T-cell (primary cell): Measurements from ENCODE around the gene SH3RF2. TPM values are rescaled to one million over a fixed set of nuclear protein-coding genes. Genes with fewer than 3 reads are reported as not detected.

Experiments
- ATAC-seq, 4 experiments: fragments of 200-7000 bp in 3 of 4; fragments of 150-1000 bp in 1 of 4; cut with Tn5 transposase; replicated peaks in 1 of 4; 1 replicate in 3 of 4; 2 replicates in 1 of 4; pipeline ENCODE4 v1.10.0; 2021; ENCODE audit warnings: moderate library complexity in 3 of 4, mild to moderate bottlenecking in 2 of 4, moderate number of reproducible peaks in 1 of 4
- CTCF ChIA-PET, 2 donors: fragments of 300-600 bp; sonication (Branson Sonifier 250); formaldehyde crosslinking; loops; one replicate each; lab custom pipeline; 2022; ENCODE audit warnings: antibody characterized with exemption in 2 of 2; lab: Charles Lee
- POLR2A ChIA-PET, 2 donors: fragments of 300-600 bp; sonication (Branson Sonifier 250); formaldehyde crosslinking; loops; one replicate each; lab custom pipeline; 2022; ENCODE audit warnings: antibody characterized with exemption in 2 of 2; lab: Charles Lee
- DNase-seq, 35 experiments: peaks; one replicate each; pipeline versions ENCODE4 v3.0.0 to v3.0.0-alpha.2; 2013 to 2023
- H3K27ac ChIP-seq: one replicate; pipeline ENCODE4 v1.5.1; 2013; ENCODE audit warnings: low read length
- H3K27me3 ChIP-seq, 2 experiments: replicated peaks in 1 of 2; 1 replicate in 1 of 2; 2 replicates in 1 of 2; pipeline versions ENCODE4 v1.6.1 to v1.7.0; 2013; ENCODE audit warnings: low read length in 1 of 2, mixed read lengths in 1 of 2; ENCODE audit not compliant: control insufficient read depth in 2 of 2, insufficient read depth in 2 of 2; ENCODE audit errors: extremely low read depth in 1 of 2
- H3K36me3 ChIP-seq, 2 donors: 1 replicate in 1 of 2; 2 replicates in 1 of 2; pipeline versions ENCODE4 v1.6.1 to v1.7.0; 2013; ENCODE audit warnings: low read length in 1 of 2; ENCODE audit not compliant: control insufficient read depth in 2 of 2, insufficient read depth in 1 of 2; ENCODE audit errors: extremely low read depth in 1 of 2
- H3K4me1 ChIP-seq, 2 experiments: 1 replicate in 1 of 2; 2 replicates in 1 of 2; pipeline versions ENCODE4 v1.6.1 to v1.7.0; 2013; ENCODE audit warnings: low read length in 2 of 2, mixed read lengths in 1 of 2; ENCODE audit not compliant: insufficient read depth in 2 of 2, control insufficient read depth in 1 of 2; ENCODE audit errors: extremely low read depth in 1 of 2
- H3K4me3 ChIP-seq, 2 donors: 1 replicate in 1 of 2; 2 replicates in 1 of 2; pipeline versions ENCODE4 v1.5.1 to v1.7.0; 2013; ENCODE audit warnings: mild to moderate bottlenecking in 2 of 2, low read length in 1 of 2, moderate library complexity in 1 of 2; ENCODE audit not compliant: control insufficient read depth in 1 of 2; ENCODE audit errors: extremely low read depth in 1 of 2
- H3K9me3 ChIP-seq: 2 replicates; pipeline ENCODE4 v1.7.0; 2013
- H3K27ac Mint-ChIP-seq, 2 donors: one replicate each; pipeline ENCODE4 v1.8.0; 2020 to 2021; ENCODE audit warnings: mild to moderate bottlenecking in 2 of 2, mixed read lengths in 2 of 2
- H3K27me3 Mint-ChIP-seq, 2 donors: one replicate each; pipeline ENCODE4 v1.8.0; 2021 to 2022; ENCODE audit warnings: mixed read lengths in 2 of 2
- H3K36me3 Mint-ChIP-seq: one replicate; pipeline ENCODE4 v1.8.0; 2021; ENCODE audit warnings: mixed read lengths
- H3K4me1 Mint-ChIP-seq, 3 donors: one replicate each; pipeline ENCODE4 v1.8.0; 2020 to 2022; ENCODE audit warnings: mixed read lengths in 3 of 3, mild to moderate bottlenecking in 1 of 3
- H3K4me3 Mint-ChIP-seq, 3 donors: one replicate each; pipeline ENCODE4 v1.8.0; 2020 to 2022; ENCODE audit warnings: mild to moderate bottlenecking in 3 of 3, mixed read lengths in 3 of 3, moderate library complexity in 3 of 3
- H3K9me3 Mint-ChIP-seq, 3 donors: one replicate each; pipeline ENCODE4 v1.8.0; 2020 to 2022; ENCODE audit warnings: mixed read lengths in 3 of 3
- WGBS: methylation state at CpG from one replicate; pipeline ENCODE4 v1.1.5; 2013; ENCODE audit warnings: missing lambda C conversion rate; ENCODE audit not compliant: insufficient coverage; 5-methylcytosine and 5-hydroxymethylcytosine counted together
- total RNA-seq, 35 experiments: library from RNA in 6 of 35; stranded (reverse) in 6 of 35; fragments of 120-200 nt in 1 of 35; gene quantifications; one replicate each; pipeline versions ENCODE4 v1.2.1 to v1.2.4 and lab custom pipeline; 2013 to 2026

Gene SH3RF2
- total RNA-seq, 5 donors from 2014 or later (not counting 1 experiment from before 2014, with no cell fraction given) = 0.26 to 0.75 (median 0.37) TPM; not detected in 1

GRCh38 chr5:145924849-145925248 is 11.5 kb upstream of the SH3RF2 start:
- ChIA-PET CTCF (interaction anchor here in 1 of 2 donors (1.0 kb wide), 1 partner anchor 10 kb away, joined by 3 read pairs; no protein-coding TSS in a partner anchor), POLR2A (no interaction called here)
- Histone ChIP-seq H3K4me1 (no peaks in the 10 kb centered on the region), H3K9me3 (no peaks in the 10 kb centered on the region), H3K27ac (no peak overlapping the region), H3K36me3 (no peaks in the 10 kb centered on the region), H3K27me3 (no peaks in the 10 kb centered on the region), H3K4me3 (no peak overlapping the region)
- 60% methylated on average over 1 of the region's 1 CpG for WGBS
- Mint-ChIP-seq H3K27ac (no peak overlapping the region), H3K9me3 (peaks cover 0 to 3% (median 0%) of the 10 kb centered on the region in 3 donors), H3K4me3 (no peak overlapping the region), H3K27me3 (peaks cover 1 to 4% of the 10 kb centered on the region in 2 donors), H3K36me3 (no peaks in the 10 kb centered on the region), H3K4me1 (no peaks in the 10 kb centered on the region)
- no peak for DNase-seq
- no peak for ATAC-seq

DNA sequence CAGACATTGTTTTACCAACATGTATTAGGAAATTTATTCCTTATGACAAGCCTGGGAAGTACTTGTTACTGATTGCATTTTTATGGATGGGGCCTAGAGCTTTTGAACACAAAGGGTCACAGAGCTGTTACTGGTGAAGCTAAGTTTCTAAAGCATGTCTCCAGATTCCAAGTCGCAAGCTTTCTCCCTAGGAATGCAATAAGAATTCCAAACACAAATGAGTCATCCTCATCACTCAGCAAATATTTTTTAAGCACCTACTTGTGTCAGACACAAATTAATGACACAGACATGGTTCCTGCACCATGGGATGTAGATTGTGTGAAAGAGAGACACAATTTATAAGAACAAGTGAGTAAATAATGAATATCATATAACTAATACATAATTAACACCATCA is 11.0 kb upstream of the SH3RF2 start:
- Mint-ChIP-seq H3K9me3 (peaks cover 0 to 1% (median 0%) of the 10 kb centered on the region in 3 donors), H3K4me1 (no peaks in the 10 kb centered on the region), H3K4me3 (no peak overlapping the region), H3K27me3 (peaks cover 1 to 4% of the 10 kb centered on the region in 2 donors), H3K36me3 (no peaks in the 10 kb centered on the region), H3K27ac (no peak overlapping the region)
- ATAC-seq = no peak
- Histone ChIP-seq H3K4me1 (no peaks in the 10 kb centered on the region), H3K27ac (no peak overlapping the region), H3K4me3 (no peak overlapping the region), H3K27me3 (no peaks in the 10 kb centered on the region), H3K9me3 (no peaks in the 10 kb centered on the region), H3K36me3 (no peaks in the 10 kb centered on the region)
- WGBS = no CpG with 5 or more reads among the region's 1 CpG
- POLR2A ChIA-PET = no interaction called here
- CTCF ChIA-PET = interaction anchor here in 1 of 2 donors (1.0 kb wide), 1 partner anchor 10 kb away, joined by 3 read pairs; no protein-coding TSS in a partner anchor
- no peak for DNase-seq

DNA sequence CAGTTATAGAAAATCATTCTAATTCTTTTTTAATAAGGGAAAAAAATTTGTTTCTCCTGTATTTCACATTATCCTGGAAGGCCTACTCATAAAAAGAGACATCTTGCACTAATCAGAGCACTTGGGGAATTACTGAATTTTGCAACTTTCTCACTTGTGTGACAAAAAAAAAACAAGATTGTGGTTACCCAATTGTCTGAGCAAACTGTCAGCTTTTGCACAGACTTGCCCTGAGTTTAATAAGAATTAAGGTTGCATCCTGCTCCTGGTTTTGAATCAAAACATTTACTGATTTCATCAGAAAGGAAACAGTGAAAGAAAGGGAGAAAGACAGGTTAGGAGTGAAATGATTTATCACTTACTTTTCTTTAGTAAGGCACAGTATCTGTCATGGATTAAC is 10.6 kb upstream of the SH3RF2 start:
- POLR2A ChIA-PET = no interaction called here
- no peaks in the 10 kb centered on the region for H3K9me3 Mint-ChIP-seq
- DNase-seq (no peak), ATAC-seq (no peak)
- Histone ChIP-seq H3K36me3 (no peaks in the 10 kb centered on the region), H3K4me1 (no peaks in the 10 kb centered on the region), H3K27me3 (no peaks in the 10 kb centered on the region), H3K4me3 (no peak overlapping the region), H3K9me3 (no peaks in the 10 kb centered on the region), H3K27ac (no peak overlapping the region)
- H3K4me1 Mint-ChIP-seq = no peaks in the 10 kb centered on the region
- no peak overlapping the region for H3K27ac Mint-ChIP-seq
- H3K36me3 Mint-ChIP-seq = no peaks in the 10 kb centered on the region
- H3K4me3 Mint-ChIP-seq = no peak overlapping the region
- CTCF ChIA-PET = interaction anchor here in 1 of 2 donors (1.0 kb wide), 1 partner anchor 9 kb away, joined by 3 read pairs; no protein-coding TSS in a partner anchor
- peaks cover 1 to 4% of the 10 kb centered on the region in 2 donors for H3K27me3 Mint-ChIP-seq

DNA sequence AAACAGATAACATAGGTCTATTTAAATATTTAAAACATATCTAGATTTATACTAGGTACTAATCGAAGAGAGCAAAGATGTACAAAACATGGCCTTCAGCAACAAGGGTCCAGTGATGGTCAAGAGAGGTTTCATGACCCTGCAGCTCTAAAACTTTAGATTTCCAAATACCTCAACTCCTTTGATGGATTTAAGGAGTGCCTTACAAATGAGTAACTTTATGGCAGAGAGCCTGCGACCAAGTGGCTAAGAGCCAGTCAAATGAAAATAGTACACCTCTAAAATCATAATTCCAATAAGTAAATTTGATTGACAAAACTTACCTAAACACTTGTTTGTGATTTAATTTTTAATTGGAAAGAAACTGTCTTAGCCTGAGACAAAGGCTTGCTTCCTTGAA is 4.7 kb upstream of the SH3RF2 start:
- no peak overlapping the region for H3K4me3 Mint-ChIP-seq
- no peaks in the 10 kb centered on the region for H3K36me3 ChIP-seq
- DNase-seq = no peak
- H3K27me3 Mint-ChIP-seq = peaks cover 23 to 28% of the 10 kb centered on the region in 2 donors
- no CpG with 5 or more reads among the region's 2 CpGs for WGBS
- H3K36me3 Mint-ChIP-seq = no peaks in the 10 kb centered on the region
- ChIA-PET CTCF (no interaction called here), POLR2A (no interaction called here)
- no peak for ATAC-seq
- peaks cover 7 to 9% (median 9%) of the 10 kb centered on the region in 3 donors for H3K4me1 Mint-ChIP-seq
- H3K9me3 ChIP-seq = no peaks in the 10 kb centered on the region
- H3K27ac Mint-ChIP-seq = no peak overlapping the region
- H3K4me3 ChIP-seq = no peak overlapping the region
- no peak overlapping the region for H3K27ac ChIP-seq
- H3K9me3 Mint-ChIP-seq = no peaks in the 10 kb centered on the region
- peaks cover 0 to 7% of the 10 kb centered on the region in 2 experiments for H3K27me3 ChIP-seq
- peaks cover 0 to 5% of the 10 kb centered on the region in 2 experiments for H3K4me1 ChIP-seq

- POLR2A ChIA-PET = no interaction called here
- WGBS = 58% methylated on average over 2 of the region's 5 CpGs
These were observed 2.1 kb upstream of the SH3RF2 start for GRCh38 chr5:145934276-145934675.

GRCh38 chr5:145937432-145938250 is 1.3 kb downstream of the SH3RF2 start:
- H3K4me3 Mint-ChIP-seq = no peak overlapping the region
- H3K9me3 Mint-ChIP-seq = no peaks in the 10 kb centered on the region
- CTCF ChIA-PET = no interaction called here
- peaks cover 0 to 5% of the 10 kb centered on the region in 2 experiments for H3K4me1 ChIP-seq
- H3K36me3 Mint-ChIP-seq = no peaks in the 10 kb centered on the region
- H3K27ac Mint-ChIP-seq = no peak overlapping the region
- H3K4me3 ChIP-seq = no peak overlapping the region
- WGBS = 70% methylated on average over 19 of the region's 23 CpGs
- H3K27me3 Mint-ChIP-seq = peaks cover 34 to 35% of the 10 kb centered on the region in 2 donors
- no peak overlapping the region for H3K27ac ChIP-seq
- H3K27me3 ChIP-seq = peaks cover 0 to 16% of the 10 kb centered on the region in 2 experiments
- POLR2A ChIA-PET = no interaction called here
- peaks cover 7 to 15% (median 12%) of the 10 kb centered on the region in 3 donors for H3K4me1 Mint-ChIP-seq
- no peaks in the 10 kb centered on the region for H3K36me3 ChIP-seq
- DNase-seq (no peak), ATAC-seq (no peak)
- H3K9me3 ChIP-seq = no peaks in the 10 kb centered on the region

More at GRCh38 chr5:145934276-145934675, 2.1 kb upstream of the SH3RF2 start:
- Mint-ChIP-seq H3K4me3 (no peak overlapping the region), H3K36me3 (no peaks in the 10 kb centered on the region), H3K9me3 (no peaks in the 10 kb centered on the region), H3K27ac (no peak overlapping the region), H3K4me1 (peaks cover 7 to 15% (median 12%) of the 10 kb centered on the region in 3 donors), H3K27me3 (peaks cover 31 to 40% of the 10 kb centered on the region in 2 donors)
- peaks cover 0 to 5% of the 10 kb centered on the region in 2 experiments for H3K4me1 ChIP-seq
- H3K9me3 ChIP-seq = no peaks in the 10 kb centered on the region
- peaks cover 0 to 13% of the 10 kb centered on the region in 2 experiments for H3K27me3 ChIP-seq
- DNase-seq = no peak
- CTCF ChIA-PET = no interaction called here
- ATAC-seq = no peak
- H3K4me3 ChIP-seq = no peak overlapping the region
- H3K36me3 ChIP-seq = no peaks in the 10 kb centered on the region
- no peak overlapping the region for H3K27ac ChIP-seq
